Bronchial epithelial cell (primary cell): ENCODE measurements around the gene GLP2R. TPM values are rescaled to one million over a fixed set of nuclear protein-coding genes. Genes with fewer than 3 reads are reported as not detected.

Experiments
- DNase-seq: peaks from one replicate; pipeline ENCODE4 v3.0.0-alpha.2; 2010; ENCODE audit warnings: low read depth
- FAIRE-seq: peaks from 2 replicates; lab custom pipeline; 2011; peaks lifted over from hg19 to GRCh38; lab: Jason Lieb, UNC
- H3K27me3 ChIP-seq: 2 replicates; pipeline ENCODE4 v1.5.1; 2011; ENCODE audit warnings: low read length; ENCODE audit not compliant: control insufficient read depth, insufficient read depth
- H3K36me3 ChIP-seq: 2 replicates; pipeline ENCODE4 v1.5.1; 2011; ENCODE audit warnings: low read length; ENCODE audit not compliant: control insufficient read depth, insufficient read depth
- H3K4me3 ChIP-seq: 2 replicates; pipeline ENCODE4 v1.5.1; 2011; ENCODE audit warnings: mild to moderate bottlenecking, low read depth, low read length, control low read depth
- total RNA-seq: library from RNA; depleted of rRNA; stranded (reverse); fragments of >200 nt; gene quantifications from 2 replicates; pipeline ENCODE4 v1.2.1, GENCODE V29; 2014
- TF ChIP-seq, protein P1 (sequence below): IDR thresholded peaks from 2 replicates; pipeline ENCODE4 v1.5.1; 2011; ENCODE audit warnings: mild to moderate bottlenecking, moderate library complexity, low read length, control low read depth, inconsistent platforms; ENCODE audit not compliant: insufficient read depth, severe bottlenecking

GLP2R gene
- total RNA-seq, 1 donor from 2014 or later = under 0.01 TPM

DNA sequence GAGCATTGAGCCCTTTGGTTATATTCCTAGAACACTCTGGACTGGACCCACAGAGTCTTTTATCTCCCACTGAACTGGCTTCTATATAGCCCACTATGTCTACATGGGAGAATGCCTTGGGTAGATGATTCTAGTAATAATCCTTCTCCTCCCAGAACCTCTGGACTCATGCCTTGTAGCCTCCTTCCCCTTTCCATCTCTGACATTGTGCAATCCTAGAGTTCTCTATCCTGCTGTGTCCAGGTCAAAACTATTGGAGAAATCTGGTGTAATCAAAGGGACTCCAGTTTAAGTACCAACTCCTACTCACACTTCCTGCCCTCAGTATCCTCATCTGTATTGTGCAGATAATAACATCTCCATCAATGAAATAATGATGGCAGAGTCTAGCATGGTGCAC, 70.2 kb downstream of the GLP2R start:
- Histone ChIP-seq H3K4me3 (no peak overlapping the region), H3K36me3 (no peaks in the 10 kb centered on the region), H3K27me3 (no peaks in the 10 kb centered on the region)
- no peak for DNase-seq
- no peak for FAIRE-seq
- TF ChIP-seq, protein P1, sequence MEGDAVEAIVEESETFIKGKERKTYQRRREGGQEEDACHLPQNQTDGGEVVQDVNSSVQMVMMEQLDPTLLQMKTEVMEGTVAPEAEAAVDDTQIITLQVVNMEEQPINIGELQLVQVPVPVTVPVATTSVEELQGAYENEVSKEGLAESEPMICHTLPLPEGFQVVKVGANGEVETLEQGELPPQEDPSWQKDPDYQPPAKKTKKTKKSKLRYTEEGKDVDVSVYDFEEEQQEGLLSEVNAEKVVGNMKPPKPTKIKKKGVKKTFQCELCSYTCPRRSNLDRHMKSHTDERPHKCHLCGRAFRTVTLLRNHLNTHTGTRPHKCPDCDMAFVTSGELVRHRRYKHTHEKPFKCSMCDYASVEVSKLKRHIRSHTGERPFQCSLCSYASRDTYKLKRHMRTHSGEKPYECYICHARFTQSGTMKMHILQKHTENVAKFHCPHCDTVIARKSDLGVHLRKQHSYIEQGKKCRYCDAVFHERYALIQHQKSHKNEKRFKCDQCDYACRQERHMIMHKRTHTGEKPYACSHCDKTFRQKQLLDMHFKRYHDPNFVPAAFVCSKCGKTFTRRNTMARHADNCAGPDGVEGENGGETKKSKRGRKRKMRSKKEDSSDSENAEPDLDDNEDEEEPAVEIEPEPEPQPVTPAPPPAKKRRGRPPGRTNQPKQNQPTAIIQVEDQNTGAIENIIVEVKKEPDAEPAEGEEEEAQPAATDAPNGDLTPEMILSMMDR = no peak

DNA sequence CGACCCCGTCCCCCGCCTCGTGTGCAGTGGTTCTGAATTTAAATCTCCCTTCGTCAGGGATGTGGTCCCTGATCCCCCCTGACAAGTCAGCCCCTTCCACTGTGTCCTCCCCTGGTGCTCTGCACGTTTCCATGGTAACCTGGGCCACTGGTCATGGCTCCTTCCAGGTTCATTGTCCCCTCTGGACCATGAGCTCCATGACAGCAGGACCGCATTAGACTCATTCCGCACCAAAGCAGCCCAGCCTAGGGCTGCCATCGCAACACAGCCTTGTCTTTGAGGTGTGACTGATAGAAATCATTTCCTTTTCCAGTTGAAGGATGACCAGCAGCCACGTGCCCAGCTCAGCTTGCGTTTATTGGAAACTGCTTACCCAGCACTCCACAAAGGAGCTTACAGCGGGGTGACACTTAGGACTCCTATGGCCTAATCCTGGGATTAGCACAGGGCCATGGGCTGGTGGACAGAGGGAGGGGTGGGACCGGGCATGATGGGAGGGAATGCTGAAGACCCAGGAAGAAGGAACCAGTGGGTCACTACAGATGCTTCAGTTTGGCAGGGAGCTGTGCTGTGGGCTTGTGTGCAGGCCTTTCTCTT, 71.7 kb downstream of the GLP2R start:
- Histone ChIP-seq H3K36me3 (no peaks in the 10 kb centered on the region), H3K27me3 (no peaks in the 10 kb centered on the region), H3K4me3 (no peak overlapping the region)
- no peak for FAIRE-seq
- no peak for DNase-seq
- TF ChIP-seq, protein P1 = no peak

DNA sequence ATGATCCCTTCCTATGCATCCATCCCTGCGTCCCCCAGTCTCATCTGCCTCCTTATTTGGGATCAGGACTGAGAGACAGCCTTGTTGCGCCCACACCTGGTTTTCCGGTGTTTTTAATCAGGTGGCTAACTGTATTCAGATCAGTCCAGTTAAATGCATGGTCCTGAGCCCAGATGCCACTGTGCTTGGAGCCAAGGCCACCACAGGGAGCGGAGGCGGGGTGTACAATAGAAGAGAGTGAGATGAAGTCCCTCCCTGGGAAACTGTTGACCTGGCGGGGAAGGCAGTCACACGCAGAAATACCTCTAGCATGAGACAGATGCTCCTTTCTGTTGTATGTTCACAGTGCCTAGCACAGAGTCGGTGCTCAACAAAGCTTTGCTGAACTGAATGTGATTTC, 73.1 kb downstream of the GLP2R start:
- TF ChIP-seq, protein P1 = no peak
- DNase-seq (no peak), FAIRE-seq (no peak)
- Histone ChIP-seq H3K4me3 (no peak overlapping the region), H3K36me3 (no peaks in the 10 kb centered on the region), H3K27me3 (no peaks in the 10 kb centered on the region)

DNA sequence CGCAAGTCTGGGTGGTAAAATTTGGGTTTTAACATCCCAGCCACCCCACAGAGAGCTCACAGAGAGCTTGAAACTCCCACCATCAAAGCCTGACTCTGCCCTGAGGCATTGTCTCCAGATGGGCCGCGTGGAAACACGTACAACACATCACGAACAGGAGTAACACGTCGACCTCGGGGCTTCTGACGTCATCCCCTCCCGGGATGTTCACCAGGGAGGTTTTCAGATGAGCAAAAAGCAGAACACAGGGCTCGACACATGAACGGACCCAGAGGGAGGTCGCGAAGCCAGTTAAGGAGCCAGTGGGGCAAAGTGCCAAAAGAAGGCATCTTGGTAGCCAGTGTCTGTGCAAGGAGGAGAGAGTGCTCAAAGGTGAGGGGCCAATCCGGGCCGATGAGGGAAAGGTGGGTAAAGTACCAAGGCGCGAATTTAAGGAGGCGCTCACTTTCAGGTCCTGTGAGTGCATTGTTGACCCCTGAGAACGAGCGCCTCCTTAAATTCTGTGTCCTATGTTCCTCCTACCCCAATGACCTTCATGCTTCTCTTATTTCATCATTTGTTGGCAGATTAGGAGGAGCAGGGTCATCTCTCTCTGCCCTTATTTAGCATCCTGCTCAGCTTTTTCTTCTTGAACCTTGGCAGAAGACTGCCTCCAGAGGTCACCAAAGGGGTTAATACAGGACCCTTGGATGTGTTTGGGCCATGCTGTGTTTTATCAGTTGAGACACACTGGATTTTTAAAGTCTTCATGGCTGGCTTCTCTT, 73.7 kb downstream of the GLP2R start:
- TF ChIP-seq, protein P1 = no peak
- FAIRE-seq (no peak), DNase-seq (no peak)
- Histone ChIP-seq H3K27me3 (no peaks in the 10 kb centered on the region), H3K36me3 (no peaks in the 10 kb centered on the region), H3K4me3 (no peak overlapping the region)

DNA sequence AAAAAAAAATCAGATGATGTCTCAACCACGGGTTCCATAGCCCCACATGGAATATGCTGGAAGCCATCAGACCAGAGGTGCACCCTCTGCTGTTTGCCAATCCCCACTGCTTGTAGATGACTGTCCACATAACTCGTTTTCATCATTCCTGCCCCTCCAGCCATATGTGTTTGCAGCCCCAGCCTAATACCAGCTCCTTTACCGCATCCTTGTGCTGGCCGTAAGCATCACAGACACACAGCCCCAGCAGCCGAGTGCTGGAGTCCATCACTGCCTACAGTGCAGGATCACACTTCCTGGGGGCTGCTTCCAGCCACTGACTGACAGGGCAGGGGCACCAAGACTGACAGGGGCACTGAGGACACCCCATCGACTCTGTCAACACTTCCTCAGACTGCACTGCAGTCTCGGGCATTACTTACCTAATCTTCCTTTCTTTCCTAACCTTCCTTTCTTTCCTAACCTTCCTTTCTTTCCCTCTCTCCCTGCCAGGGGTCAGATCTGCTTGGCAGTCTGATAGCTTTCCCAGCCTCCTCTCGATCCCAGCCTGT, 74.4 kb downstream of the GLP2R start:
- FAIRE-seq = no peak
- Histone ChIP-seq H3K27me3 (no peaks in the 10 kb centered on the region), H3K36me3 (no peaks in the 10 kb centered on the region), H3K4me3 (no peak overlapping the region)
- DNase-seq = no peak
- TF ChIP-seq, protein P1 = no peak
